ACC112 (cell line): ENCODE measurements around the gene ZNF14.
"Not testable (repeated sequence)": the region's sequence is repeated elsewhere in the genome, so short reads cannot be mapped to it uniquely, and the experiment has no call there.

Source experiments
- H2AFZ ChIP-seq: fragments of 200-600 bp; sonication (generic); one replicate; pipeline ENCODE4 v1.6.0; 2017; ENCODE audit warnings: antibody characterized with exemption, low read length; ENCODE audit not compliant: unreplicated experiment
- H3K27ac ChIP-seq: fragments of 200-600 bp; sonication (generic); 2 replicates; pipeline ENCODE4 v1.5.1; 2014; ENCODE audit warnings: low read depth, mild to moderate bottlenecking, antibody characterized with exemption, low read length, moderate library complexity
- H3K27me3 ChIP-seq: fragments of 200-600 bp; sonication (generic); 2 replicates; pipeline ENCODE4 v1.6.1; 2014; ENCODE audit warnings: mild to moderate bottlenecking, antibody characterized with exemption, low read length, moderate library complexity, mixed read lengths; ENCODE audit not compliant: insufficient read depth
- H3K36me3 ChIP-seq: fragments of 200-600 bp; sonication (generic); 2 replicates; pipeline ENCODE4 v1.6.1; 2016; ENCODE audit warnings: mild to moderate bottlenecking, antibody characterized with exemption, low read length, moderate library complexity, mixed read lengths; ENCODE audit not compliant: insufficient read depth
- H3K4me1 ChIP-seq: fragments of 200-600 bp; sonication (generic); one replicate; pipeline ENCODE4 v1.6.1; 2016; ENCODE audit warnings: low read length, mixed read lengths; ENCODE audit not compliant: insufficient read depth, unreplicated experiment, control insufficient read depth
- H3K4me3 ChIP-seq: fragments of 200-600 bp; sonication (generic); 2 replicates; pipeline ENCODE4 v1.5.1; 2014; ENCODE audit warnings: mild to moderate bottlenecking, low read depth, low read length
- H3K79me2 ChIP-seq: fragments of 200-600 bp; sonication (generic); one replicate; pipeline ENCODE4 v1.6.0; 2016; ENCODE audit warnings: low read length; ENCODE audit not compliant: control insufficient read depth, unreplicated experiment, insufficient read depth

ZNF14 gene

GRCh38 chr19:19711934-19712828 is 20.7 kb downstream of the ZNF14 start:
- Histone ChIP-seq H3K4me1 (no peaks in the 10 kb centered on the region), H2AFZ (no peak overlapping the region), H3K4me3 (no peak overlapping the region), H3K79me2 (peaks cover 10% of the 10 kb centered on the region), H3K36me3 (peaks cover 50% of the 10 kb centered on the region), H3K27ac (no peak overlapping the region), H3K27me3 (no peaks in the 10 kb centered on the region)

GRCh38 chr19:19711306-19711933 is 21.5 kb downstream of the ZNF14 start:
- no peak overlapping the region for H3K4me3 ChIP-seq
- no peak overlapping the region for H3K27ac ChIP-seq
- H3K4me1 ChIP-seq: no peaks in the 10 kb centered on the region
- H3K79me2 ChIP-seq: peaks cover 3% of the 10 kb centered on the region
- no peaks in the 10 kb centered on the region for H3K27me3 ChIP-seq
- no peak overlapping the region for H2AFZ ChIP-seq
- peaks cover 44% of the 10 kb centered on the region for H3K36me3 ChIP-seq

- H3K4me3 ChIP-seq: no peak overlapping the region
- H2AFZ ChIP-seq: no peak overlapping the region
- no peaks in the 10 kb centered on the region for H3K27me3 ChIP-seq
- H3K4me1 ChIP-seq: no peaks in the 10 kb centered on the region
- peaks cover 41% of the 10 kb centered on the region for H3K36me3 ChIP-seq
- H3K27ac ChIP-seq: no peak overlapping the region
- H3K79me2 ChIP-seq: no peaks in the 10 kb centered on the region
These were observed 22.4 kb downstream of the ZNF14 start for GRCh38 chr19:19710506-19710905.

- H3K4me3 ChIP-seq: no peak overlapping the region
- no peaks in the 10 kb centered on the region for H3K4me1 ChIP-seq
- peaks cover 5% of the 10 kb centered on the region for H3K36me3 ChIP-seq
- no peaks in the 10 kb centered on the region for H3K79me2 ChIP-seq
- H3K27me3 ChIP-seq: no peaks in the 10 kb centered on the region
- H3K27ac ChIP-seq: no peak overlapping the region
- no peak overlapping the region for H2AFZ ChIP-seq
These were observed 28.1 kb downstream of the ZNF14 start for GRCh38 chr19:19704836-19705235.

- not testable (repeated sequence) for H3K4me3 ChIP-seq, H3K4me1 ChIP-seq, H3K27me3 ChIP-seq, H3K79me2 ChIP-seq, H3K27ac ChIP-seq, H3K36me3 ChIP-seq, H2AFZ ChIP-seq
These were observed 32.4 kb downstream of the ZNF14 start for GRCh38 chr19:19700493-19700892.

GRCh38 chr19:19697589-19697988 is 35.3 kb downstream of the ZNF14 start:
- no peak overlapping the region for H2AFZ ChIP-seq
- H3K4me3 ChIP-seq: no peak overlapping the region
- no peaks in the 10 kb centered on the region for H3K36me3 ChIP-seq
- no peaks in the 10 kb centered on the region for H3K79me2 ChIP-seq
- H3K4me1 ChIP-seq: no peaks in the 10 kb centered on the region
- H3K27ac ChIP-seq: no peak overlapping the region
- no peaks in the 10 kb centered on the region for H3K27me3 ChIP-seq

- Histone ChIP-seq H3K4me3 (no peak overlapping the region), H3K4me1 (no peaks in the 10 kb centered on the region), H3K79me2 (no peaks in the 10 kb centered on the region), H3K36me3 (no peaks in the 10 kb centered on the region), H3K27me3 (no peaks in the 10 kb centered on the region), H2AFZ (no peak overlapping the region), H3K27ac (no peak overlapping the region)
These were observed 36.5 kb downstream of the ZNF14 start for GRCh38 chr19:19696386-19696785.

- no peaks in the 10 kb centered on the region for H3K36me3 ChIP-seq
- H3K27me3 ChIP-seq: no peaks in the 10 kb centered on the region
- H3K79me2 ChIP-seq: no peaks in the 10 kb centered on the region
These were observed 41.2 kb downstream of the ZNF14 start for GRCh38 chr19:19691683-19692082.

GRCh38 chr19:19689023-19689422 is 43.9 kb downstream of the ZNF14 start:
- not testable (repeated sequence) for H3K4me3 ChIP-seq, H3K36me3 ChIP-seq, H2AFZ ChIP-seq, H3K27ac ChIP-seq, H3K4me1 ChIP-seq, H3K79me2 ChIP-seq, H3K27me3 ChIP-seq

More at GRCh38 chr19:19691683-19692082, 41.2 kb downstream of the ZNF14 start:
- Histone ChIP-seq H3K4me1 (no peaks in the 10 kb centered on the region), H3K4me3 (no peak overlapping the region), H2AFZ (no peak overlapping the region), H3K27ac (no peak overlapping the region)

- H3K4me1 ChIP-seq: no peaks in the 10 kb centered on the region
- no peak overlapping the region for H2AFZ ChIP-seq
- H3K4me3 ChIP-seq: no peak overlapping the region
- H3K27ac ChIP-seq: no peak overlapping the region
- no peaks in the 10 kb centered on the region for H3K36me3 ChIP-seq
- H3K79me2 ChIP-seq: no peaks in the 10 kb centered on the region
- H3K27me3 ChIP-seq: no peaks in the 10 kb centered on the region
These were observed 45.8 kb downstream of the ZNF14 start for GRCh38 chr19:19687090-19687489.

GRCh38 chr19:19686580-19686979 is 46.3 kb downstream of the ZNF14 start:
- H3K36me3 ChIP-seq: no peaks in the 10 kb centered on the region
- no peak overlapping the region for H3K27ac ChIP-seq
- H3K4me1 ChIP-seq: no peaks in the 10 kb centered on the region
- H3K27me3 ChIP-seq: no peaks in the 10 kb centered on the region
- no peak overlapping the region for H3K4me3 ChIP-seq
- H2AFZ ChIP-seq: no peak overlapping the region
- no peaks in the 10 kb centered on the region for H3K79me2 ChIP-seq
